ENCODE results near the gene CD300LF.

GRCh38 chr17:74754832-74755231 is 42.1 kb upstream of the CD300LF start:
- no peak for TF ChIP-seq CTCF (IDR thresholded peaks at IDR 0.05 in 4 of 5, conservative IDR thresholded peaks at IDR 0.05 in 1 of 5)
- no peak for TF ChIP-seq POLR2A (IDR thresholded peaks at IDR 0.05)

Data from gastrocnemius medialis (tissue), 4 donors.